GM12865 (cell line): Measurements from ENCODE around the gene RIT2.

ENCODE experiments used
- DNase-seq: peaks from one replicate; pipeline ENCODE4 v3.0.0; 2010; ENCODE audit warnings: low read depth
- H3K4me3 ChIP-seq: 2 replicates; pipeline ENCODE4 v1.5.1; 2011; ENCODE audit warnings: mild to moderate bottlenecking, low read depth, low read length, control low read depth
- TF ChIP-seq, protein P1 (sequence below): IDR thresholded peaks from 2 replicates; pipeline ENCODE4 v1.5.1; 2011; ENCODE audit warnings: low read length, control low read depth, low read depth, inconsistent platforms; ENCODE audit not compliant: insufficient read depth; ENCODE audit errors: missing control alignments

The RIT2 gene

DNA sequence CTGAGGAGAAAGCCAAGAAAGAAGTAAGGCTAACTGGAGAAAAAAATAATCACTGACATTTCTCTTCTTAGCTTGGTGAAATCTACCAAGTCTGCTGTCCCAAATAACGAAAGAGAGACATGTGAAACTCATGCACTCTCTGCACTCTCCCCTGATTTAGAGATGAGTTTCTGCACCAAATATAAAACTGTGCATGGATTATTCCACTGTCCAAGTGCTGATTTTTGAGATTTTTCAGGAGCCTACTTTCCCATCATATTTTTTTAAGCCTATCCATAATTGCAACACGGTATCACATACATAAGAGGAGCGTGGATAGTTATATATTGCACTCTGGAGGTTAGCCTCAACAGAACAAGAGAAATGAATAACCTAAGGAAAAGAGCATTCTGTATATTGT is 10.0 kb upstream of the RIT2 start:
- DNase-seq = no peak
- TF ChIP-seq, protein P1, sequence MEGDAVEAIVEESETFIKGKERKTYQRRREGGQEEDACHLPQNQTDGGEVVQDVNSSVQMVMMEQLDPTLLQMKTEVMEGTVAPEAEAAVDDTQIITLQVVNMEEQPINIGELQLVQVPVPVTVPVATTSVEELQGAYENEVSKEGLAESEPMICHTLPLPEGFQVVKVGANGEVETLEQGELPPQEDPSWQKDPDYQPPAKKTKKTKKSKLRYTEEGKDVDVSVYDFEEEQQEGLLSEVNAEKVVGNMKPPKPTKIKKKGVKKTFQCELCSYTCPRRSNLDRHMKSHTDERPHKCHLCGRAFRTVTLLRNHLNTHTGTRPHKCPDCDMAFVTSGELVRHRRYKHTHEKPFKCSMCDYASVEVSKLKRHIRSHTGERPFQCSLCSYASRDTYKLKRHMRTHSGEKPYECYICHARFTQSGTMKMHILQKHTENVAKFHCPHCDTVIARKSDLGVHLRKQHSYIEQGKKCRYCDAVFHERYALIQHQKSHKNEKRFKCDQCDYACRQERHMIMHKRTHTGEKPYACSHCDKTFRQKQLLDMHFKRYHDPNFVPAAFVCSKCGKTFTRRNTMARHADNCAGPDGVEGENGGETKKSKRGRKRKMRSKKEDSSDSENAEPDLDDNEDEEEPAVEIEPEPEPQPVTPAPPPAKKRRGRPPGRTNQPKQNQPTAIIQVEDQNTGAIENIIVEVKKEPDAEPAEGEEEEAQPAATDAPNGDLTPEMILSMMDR = no peak
- no peak overlapping the region for H3K4me3 ChIP-seq

DNA sequence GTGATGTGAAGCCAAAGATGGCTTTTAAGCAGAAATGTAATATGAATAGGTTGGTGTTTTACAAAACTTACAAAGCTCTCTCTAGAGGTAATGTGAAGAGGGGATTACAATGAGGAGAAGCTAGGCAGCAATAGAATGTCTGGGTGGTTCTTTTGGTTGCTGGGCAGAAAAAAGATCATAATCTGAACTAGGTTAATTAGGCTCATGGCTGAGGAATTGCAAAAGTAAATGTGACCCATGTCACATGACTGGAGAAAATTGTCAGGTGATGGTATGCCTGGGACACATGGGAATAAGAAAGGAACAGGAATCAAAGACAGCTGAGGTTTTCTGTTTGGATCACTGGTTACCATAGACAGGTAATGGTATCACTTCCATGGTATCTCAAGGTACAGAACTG is 7.5 kb upstream of the RIT2 start:
- no peak overlapping the region for H3K4me3 ChIP-seq
- TF ChIP-seq, protein P1 = no peak
- no peak for DNase-seq

DNA sequence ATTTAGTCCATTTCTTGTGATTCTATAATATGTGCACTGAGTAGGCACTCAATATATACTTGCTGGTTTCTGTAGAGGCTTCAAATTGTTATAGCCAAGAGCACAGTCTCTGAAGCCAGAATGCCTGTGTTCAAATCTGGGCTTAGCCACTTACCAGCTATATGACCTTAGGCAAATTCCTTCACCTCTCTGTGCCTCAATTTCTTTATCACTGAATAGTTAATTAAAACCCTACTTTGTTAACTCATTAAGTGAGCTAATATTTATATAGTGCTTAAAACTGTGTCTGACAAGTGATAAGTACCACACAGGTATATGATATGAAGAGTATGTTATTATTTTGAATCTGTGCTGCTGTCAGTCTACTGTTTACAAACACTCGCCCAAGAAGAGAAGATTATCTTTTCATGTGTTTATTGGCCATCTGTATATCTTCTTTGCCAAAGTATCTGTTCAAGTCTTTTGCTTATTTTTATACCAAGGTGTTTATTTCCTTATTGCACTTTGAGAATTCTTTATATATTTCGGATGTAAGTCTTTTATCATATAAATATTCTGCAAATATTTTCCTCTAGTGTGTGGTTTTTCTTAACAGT is 1.3 kb upstream of the RIT2 start:
- TF ChIP-seq, protein P1 = no peak
- no peak for DNase-seq
- no peak overlapping the region for H3K4me3 ChIP-seq

DNA sequence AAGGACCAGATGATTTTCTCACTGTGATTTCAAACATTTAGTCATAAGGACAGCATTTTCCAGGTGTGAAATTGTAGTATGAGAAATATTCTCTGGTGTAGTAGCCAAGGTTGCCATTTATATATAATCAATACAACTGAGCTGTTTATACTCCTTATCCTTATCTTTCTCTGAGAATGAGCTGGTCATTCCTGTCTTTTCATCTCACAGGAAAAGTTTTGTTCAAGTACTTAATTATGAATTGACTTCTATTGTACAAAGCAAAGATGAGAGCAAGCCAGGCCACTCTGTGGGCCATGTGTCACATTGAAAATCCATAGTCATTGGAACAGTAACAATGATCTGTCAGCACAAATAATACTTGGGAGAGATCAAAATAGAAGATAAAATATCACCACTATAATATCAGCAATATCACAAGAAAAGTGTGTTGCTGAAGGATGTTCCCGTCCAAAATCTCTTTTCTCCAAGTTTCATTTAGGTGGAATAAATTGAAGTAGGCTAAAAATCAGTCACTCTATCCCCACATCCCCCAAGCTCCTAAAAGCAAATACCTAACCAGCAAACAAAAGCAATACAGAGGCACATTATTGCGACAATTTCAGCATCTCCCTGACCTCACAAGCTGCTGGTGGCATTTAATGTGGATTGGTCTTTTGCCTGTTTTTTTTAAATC is 2.1 kb downstream of the RIT2 start:
- H3K4me3 ChIP-seq = no peak overlapping the region

DNA sequence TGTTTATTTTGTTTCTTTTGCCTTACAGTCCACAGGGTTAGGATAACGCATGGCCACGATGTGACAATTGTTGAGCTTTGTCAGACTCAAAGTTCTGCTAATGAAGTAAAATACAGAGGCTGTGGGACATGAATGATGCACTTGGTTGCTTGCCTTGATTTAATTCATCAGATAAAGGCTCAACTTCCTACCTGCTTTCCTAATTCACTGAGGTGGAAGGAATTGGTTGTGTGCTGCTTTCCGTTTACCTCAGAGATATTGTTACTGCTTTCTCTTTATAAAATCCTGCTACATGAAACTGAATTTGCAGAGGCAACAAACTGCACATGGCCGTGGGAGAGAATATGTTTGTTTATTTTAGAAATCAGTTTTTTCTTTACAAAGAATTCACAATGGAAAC is 6.6 kb downstream of the RIT2 start:
- TF ChIP-seq, protein P1 = no peak
- no peak for DNase-seq
- no peak overlapping the region for H3K4me3 ChIP-seq

More for the DNA sequence above, 2.1 kb downstream of the RIT2 start:
- TF ChIP-seq, protein P1 = no peak
- no peak for DNase-seq

DNA sequence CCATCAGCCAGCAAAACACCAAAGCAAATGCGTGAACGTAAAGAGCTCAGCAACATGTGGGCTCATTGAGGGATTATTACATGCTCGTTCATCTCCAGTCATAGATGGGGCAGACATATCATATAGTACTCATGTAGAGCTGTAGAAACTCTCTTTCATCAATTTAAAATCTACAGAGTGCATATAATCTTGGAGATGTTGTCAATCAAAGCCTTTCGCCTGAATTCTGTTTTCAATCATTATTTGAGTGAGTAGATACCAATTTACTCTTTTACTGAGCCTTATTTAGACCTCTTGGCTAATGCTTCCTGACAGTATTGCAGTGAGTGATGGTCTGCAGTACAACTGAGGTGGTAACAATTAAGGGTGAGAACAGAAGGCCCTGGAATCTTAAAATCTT is 7.0 kb downstream of the RIT2 start:
- TF ChIP-seq, protein P1 = no peak
- no peak for DNase-seq
- H3K4me3 ChIP-seq = no peak overlapping the region

DNA sequence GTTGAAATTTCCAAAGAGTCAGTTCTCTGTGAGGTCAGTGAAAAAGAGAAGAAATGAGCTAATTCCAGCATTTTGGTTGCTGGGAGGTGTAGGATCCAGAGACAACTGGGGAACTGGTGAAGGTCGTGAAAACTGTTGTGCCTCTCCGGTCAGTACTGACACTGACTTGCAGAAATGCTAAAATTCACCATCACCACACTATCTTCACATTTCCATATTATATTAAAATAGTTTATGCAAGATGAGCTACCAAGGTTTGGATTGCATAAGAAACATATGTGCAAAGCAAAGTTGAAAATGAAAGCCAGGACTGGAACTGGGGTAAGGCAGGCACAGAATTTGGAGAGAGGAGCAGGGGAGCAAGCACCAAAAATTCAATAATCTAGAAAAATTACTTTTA is 21.8 kb downstream of the RIT2 start:
- no peak overlapping the region for H3K4me3 ChIP-seq
- TF ChIP-seq, protein P1 = no peak
- no peak for DNase-seq
